A204.1 (cell line): ENCODE measurements around the gene LBX2.
A peak's percentile ranks its signal among the peaks of the same experiment; 100 is the strongest.

Experiments used
- FAIRE-seq: peaks from 2 replicates; lab custom pipeline; 2012; peaks lifted over from hg19 to GRCh38; lab: Jason Lieb, UNC

The LBX2 gene

DNA sequence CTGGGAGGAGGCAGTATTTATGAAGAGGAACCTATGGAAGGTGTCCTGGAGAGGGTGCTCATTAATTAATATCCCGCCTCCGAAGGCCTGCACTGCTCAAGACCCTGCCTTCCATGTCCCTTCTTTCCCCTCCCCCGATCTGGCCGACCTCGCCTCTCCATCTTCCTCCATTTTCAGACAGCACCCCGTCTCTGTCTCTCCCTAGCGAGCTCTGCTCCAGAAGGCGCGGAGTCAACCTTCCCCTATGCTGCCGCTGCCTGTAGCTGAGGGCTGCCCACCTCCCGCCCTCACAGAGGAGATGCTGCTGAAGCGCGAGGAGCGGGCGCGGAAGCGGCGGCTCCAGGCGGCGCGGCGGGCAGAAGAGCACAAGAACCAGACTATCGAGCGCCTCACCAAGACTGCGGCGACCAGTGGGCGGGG lies 42.3 kb downstream of the LBX2 start:
- no peak for FAIRE-seq

DNA sequence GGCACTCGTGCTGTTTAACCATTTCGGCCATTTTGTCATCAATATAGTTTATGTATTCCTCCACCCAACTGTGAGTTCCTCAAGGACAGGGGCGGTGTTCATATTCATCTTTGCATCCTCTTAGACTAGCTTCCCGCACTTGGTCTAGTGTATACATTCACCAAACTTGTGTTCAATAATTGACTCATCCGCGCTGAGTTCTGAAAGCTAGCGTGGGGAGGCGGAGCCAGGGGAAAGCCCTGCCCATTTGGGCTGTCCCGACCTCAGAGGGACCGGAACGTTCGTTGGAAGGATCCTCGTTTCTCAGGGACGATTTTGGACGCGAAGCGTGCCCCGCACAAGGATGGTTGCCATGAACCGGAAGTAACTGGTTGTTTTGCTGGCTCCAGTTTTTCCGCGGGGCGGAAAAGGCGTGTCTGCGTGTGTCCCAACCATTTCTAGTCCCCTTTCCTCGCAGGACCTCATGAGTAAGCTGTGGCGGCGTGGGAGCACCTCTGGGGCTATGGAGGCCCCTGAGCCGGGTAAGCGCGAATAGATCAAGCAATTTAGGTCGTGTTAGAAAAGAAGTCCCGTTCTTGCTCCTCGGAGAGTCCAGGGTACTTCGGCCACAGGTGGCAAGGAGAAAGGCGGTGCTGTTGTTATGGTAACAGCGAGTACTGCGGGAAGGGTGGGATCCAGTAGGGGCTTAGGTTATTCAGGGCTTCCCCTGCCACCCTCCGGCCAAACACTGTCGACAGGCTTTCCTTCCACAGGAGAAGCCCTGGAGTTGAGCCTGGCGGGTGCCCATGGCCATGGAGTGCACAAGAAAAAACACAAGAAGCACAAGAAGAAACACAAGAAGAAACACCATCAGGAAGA lies 44.5 kb downstream of the LBX2 start, which contains the start of gene INO80B:
Gene INO80B (plus strand): TSS at position 434 of the 858 bp plus-strand sequence. CDS start 30 bp downstream, at position 464.
- peak; percentile 92 for FAIRE-seq

DNA sequence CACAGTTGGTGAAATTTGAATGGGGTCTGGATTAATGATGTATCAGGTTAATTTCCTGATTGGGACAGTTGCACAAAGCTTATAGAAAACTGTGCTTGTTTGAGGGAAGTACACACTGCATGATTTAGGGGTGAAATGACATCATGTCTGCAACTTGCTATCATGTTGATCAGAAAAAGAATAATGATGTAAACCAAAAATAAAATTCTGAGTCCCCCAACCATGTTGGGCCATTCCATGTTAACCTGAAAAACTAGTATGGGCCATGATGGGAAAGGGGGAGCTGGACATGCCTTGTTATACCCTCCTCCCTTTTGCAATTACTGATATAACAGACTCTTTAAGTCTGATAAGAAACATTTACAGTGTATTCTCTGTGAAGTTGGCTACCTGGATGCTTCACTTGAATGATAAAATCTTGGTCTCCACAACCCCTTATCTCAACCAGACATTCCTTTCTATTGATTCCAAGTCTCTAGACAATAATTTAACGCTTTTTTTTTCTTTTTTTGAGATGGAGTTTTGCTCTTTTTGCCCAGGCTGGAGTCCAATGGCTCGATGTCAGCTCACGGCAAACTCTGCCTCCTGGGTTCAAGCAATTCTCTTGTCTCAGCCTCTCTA lies 48.7 kb downstream of the LBX2 start:
- no peak for FAIRE-seq

DNA sequence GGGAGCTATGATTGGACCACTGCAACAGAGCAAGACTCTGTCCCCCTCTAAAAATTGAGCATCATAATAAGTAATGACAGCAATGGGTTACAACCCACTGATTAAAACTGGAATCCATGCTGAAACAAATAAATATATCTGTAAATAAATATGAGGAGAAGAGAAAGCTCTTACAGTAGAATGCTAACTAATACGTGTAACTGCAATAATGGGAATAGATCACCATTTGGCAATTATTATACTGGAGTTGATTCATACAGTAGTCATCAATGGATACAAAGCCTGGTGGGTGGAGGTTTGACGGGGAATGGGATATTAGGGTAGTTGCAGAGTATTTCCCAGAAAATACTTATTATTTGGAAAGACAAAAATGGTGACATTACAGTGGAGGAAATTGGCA lies 50.6 kb downstream of the LBX2 start:
- no peak for FAIRE-seq
